NCI-H526 treated with DMSO at 0.1 percent for 48 hours (cell line): ENCODE data around the gene C8G.

Experiments used
- DNase-seq: peaks from one replicate; lab custom pipeline; 2025; lab: John Stamatoyannopoulos, UW

The C8G gene

DNA sequence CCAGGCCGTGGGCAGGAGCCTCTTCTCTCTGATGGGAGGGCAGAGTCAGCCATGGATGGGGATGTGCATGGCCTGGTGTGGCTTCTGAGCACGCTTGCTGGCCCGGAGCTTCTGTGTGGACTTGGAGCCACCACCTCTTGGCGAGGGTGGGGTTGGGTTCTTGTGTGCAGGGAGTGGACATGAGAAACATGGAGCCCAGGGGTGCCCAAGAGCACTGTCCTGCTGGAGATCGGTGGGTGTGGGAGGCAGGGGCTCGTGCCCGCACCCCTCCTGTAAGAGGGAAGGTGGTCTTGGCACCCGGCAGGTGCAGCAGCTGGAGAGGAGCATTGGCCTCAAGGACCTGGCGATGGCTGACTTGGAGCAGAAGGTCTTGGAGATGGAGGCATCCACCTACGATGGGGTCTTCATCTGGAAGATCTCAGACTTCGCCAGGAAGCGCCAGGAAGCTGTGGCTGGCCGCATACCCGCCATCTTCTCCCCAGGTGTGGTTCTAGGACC lies 24.3 kb upstream of the C8G start:
- DNase-seq, result no peak

DNA sequence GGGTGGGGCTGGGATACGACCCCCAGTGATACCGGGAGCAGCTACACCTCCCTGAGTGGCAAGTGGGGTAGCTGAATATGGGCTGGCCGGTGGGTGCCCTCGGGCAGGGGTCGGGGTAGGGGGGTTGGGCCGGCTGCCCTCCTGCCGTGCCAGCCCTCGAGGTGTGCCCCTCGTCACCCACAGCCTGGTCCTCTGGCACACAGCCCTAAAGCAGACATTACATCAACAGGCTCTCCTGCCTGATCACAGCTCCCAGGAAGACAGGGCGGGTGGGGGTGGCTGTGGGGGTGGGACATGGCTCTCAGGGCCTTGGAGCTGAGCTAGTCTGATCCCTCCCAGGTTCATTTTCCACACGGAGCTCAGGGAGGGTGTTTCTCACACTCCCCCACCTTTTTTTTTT lies 23.7 kb upstream of the C8G start:
- no peak for DNase-seq

- DNase-seq, result no peak
Measured at GRCh38 chr9:136921718-136922117, 23.3 kb upstream of the C8G start.

DNA sequence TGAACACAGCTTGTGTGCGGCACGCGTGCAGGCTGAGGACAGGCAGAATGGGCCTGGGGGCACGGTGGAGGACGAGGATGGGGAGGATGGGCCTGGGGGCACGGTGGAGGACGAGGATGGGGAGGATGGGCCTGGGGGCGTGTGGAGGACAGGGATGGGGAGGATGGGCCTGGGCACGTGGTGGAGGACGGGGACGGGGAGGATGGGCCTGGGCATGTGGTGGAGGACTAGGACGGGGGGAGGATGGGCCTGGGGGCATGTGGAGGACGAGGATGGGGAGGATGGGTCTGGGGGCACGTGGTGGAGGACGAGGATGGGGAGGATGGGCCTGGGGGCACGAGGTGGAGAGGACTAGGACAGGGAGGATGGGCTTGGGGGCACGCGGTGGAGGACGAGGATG lies 22.5 kb upstream of the C8G start:
- DNase-seq, result no peak

DNA sequence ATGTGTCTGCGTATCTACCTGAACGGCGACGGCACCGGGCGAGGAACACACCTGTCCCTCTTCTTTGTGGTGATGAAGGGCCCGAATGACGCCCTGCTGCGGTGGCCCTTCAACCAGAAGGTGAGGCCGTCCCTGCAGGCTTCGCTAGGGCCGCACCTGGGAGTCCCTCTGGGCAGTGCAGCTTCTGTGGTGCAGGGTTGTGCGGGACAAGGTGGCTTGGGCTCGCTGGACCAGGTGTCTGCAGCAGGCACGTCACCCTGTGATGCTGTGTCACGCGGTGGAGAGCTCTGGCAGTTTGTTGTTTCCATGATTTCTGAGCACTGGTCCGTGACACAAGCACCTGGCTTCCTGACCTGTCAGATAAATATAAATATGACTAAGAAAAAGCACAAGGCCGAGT lies 21.2 kb upstream of the C8G start:
- peak; percentile 63 for DNase-seq

GRCh38 chr9:136925414-136926153 lies 19.5 kb upstream of the C8G start:
- DNase-seq, result no peak

GRCh38 chr9:136926154-136926704 lies 18.8 kb upstream of the C8G start:
- no peak for DNase-seq

GRCh38 chr9:136926749-136927148 lies 18.3 kb upstream of the C8G start:
- DNase-seq, result no peak

DNA sequence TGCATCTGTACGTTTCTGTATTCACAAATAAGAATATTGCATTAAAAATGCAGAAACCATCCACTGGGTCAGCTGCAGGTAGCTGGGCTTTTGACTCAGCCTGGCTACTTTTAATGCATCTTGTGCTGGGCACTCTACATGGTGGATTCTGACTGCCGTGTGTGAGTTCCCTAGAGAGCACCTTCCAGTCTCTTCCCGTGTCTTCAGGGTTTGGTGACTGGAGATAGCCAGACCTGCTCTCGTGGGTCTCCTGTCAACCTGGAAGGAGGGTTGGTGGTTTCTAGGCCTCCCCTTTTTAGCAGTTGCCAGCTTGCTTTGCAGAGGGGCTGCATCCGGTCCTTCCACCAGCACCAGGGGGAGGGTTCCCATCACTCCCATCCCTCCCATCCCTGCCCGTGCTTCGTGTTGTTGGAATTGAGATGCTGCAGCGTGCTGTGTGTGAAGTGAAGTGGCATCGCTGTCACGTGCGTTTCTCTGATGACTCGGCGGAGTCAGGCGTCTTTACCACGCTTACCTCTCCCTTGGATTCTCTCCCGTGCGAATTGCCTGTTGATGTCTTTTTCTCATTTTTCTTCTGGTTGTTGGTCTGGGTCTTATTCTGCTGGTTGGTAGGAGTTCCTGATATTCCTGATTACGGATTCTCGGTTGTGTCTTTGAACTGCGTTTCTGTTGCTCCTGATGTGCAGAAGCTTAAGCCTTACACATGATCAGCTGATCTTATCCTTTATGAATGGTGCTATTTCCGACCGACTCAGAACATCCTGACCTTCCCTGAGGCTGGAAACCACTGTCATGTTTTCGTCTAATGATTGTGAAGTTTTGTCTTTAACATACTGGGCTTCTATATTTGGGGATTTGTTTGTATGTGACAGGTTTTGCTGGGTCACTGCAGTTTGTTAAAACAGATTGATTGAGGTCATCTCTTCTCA lies 17.4 kb upstream of the C8G start:
- no peak for DNase-seq

DNA sequence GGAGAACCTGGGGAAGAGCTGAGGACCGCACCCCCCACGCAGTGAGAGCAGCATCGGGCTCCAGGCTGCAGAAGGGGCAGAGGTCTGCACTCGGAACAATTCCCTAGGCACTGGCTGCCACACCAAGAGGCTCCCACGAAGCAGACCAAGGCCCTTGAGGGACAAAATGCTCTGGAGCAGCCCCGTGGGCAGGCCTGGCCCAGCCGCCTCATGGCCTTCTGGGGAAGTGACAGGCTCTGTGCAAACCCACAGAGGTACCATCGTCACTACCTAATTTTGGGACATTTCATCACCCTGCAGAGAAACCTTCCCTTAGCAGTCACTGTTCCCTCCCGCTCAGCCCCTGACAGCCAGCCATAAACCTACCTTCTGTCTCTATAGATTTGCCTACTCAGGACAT lies 16.5 kb upstream of the C8G start:
- DNase-seq, result no peak

GRCh38 chr9:136930014-136930413 lies 15.0 kb upstream of the C8G start:
- no peak for DNase-seq

DNA sequence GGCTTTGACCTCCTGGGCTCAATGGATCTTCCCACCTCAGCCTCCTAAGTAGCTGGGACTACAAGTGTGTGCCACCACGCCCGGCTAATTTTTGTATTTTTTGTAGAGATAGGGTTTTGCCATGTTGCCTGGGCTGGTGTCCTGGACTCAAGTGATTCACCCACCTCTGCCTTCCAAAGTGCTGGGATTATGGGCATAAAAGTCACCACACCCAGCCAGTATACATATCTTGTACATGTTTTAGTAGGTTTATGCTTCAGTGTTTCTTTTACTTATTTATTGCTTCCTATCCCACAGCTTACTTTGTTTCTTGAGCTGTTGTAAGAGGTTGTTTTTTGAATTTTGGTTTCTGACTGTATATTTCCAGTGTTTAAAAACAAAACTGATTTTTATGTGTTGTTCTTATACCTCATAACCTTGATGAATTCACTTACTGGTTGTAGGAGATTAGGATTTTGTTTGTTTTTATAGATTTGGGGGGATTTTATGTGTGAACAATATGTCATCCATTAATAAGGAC lies 13.4 kb upstream of the C8G start:
- DNase-seq, result no peak

DNA sequence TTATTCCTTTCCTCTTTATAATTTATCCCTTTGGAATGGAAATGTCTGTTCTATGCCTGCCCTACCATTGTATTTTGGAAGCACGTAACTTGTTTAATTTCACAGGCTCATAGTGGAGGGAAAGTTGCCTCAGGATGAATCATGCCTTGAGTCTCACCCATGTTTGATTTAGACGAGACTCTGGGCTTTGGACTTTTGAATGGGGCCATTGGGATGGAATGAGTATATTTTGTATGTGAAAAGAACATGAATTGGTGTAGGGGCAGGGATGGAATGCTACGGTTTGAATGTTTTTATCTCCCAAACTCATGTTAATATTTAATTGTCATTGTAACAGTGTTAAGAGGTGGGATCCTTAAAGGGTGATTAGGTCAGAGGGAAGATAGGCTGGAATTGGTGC lies 10.8 kb upstream of the C8G start:
- DNase-seq, result no peak

DNA sequence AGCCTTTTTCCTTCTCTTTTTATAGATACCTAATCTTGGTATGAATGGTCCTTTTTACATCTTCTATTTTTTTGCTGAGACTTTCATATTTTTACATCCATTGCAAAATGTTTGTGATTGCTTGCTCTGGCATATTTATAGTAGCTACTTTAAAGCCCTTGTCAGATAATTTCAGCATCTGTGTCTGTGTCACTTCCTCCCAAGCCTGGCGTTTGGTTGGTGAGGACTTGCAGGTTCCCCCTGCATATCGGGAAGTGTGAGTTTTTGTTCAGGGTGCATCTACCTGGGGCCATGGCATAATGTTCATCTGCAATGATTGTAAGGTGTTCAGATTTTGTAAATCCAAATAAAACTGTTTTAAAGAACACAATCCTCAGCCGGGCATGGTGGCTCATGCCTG lies 9.4 kb upstream of the C8G start:
- DNase-seq, result no peak

- no peak for DNase-seq
Measured at GRCh38 chr9:136936645-136937170, 8.3 kb upstream of the C8G start.

DNA sequence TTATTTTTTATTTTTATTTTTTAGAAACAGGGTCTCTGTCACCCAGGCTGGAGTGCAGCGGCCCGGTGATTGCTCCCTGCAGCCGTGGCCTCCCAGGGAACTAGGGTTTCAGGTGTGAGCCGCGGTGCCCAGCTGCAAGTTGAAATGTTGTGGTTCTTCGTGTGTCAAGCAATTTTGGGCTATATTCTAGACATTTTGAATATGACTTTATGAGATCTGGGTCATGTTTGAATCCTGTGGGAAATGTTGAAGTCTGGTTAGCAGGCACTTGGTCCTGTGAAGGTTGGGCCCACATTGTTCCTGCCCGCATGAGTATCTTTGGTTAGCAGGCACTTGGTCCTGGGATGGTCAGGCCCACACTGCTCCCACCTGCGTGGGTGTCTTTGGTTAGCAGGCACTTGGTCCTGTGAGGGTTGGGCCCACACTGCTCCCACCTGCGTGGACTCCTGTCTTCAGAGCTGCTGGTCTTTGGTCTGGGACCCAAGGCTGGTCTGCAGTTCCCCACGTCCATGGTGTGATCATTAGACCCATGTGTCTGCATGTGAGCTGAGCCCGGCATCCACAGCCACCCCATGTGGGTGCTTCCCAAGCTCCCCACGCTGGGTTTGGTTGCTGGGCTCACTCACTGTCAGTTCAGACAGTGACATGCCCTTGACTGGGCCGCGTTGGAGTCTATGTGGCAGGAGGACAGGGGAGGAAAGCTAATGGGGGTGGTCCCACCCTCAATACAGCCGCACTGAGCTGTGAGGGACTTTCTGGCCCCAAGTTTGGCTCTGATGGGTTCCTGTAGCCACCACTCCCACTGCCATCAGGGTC lies 7.6 kb upstream of the C8G start:
- DNase-seq, result no peak

DNA sequence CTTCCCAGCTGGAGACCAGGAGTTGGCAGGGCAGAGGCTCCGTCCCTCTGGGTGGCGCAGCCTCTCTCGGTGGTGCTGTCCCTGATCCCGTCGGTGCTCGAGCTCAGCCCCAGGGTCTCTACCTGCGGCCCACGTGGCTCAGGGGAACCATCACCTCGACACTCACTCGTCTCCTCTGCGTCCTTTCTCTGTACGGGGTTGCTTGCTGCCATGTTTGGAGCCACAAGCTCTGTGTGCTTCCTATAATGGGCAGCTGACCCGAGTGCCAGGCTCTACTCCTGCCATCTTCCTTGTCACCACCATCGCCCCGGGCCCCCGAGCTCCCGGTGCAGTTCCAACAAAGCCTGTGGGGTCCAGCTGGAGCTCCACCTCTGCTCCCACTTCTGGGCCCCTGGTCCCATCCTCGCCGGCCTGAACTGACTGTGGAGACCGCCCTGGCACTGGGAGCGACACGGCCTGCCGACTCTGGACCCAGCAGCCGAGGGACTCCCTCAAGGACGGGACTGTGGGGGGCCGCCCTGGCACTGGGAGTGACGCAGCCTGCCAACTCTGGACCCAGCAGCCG lies 5.5 kb upstream of the C8G start:
- DNase-seq, result no peak

GRCh38 chr9:136939996-136940525 lies 5.0 kb upstream of the C8G start:
- DNase-seq, result no peak

- DNase-seq, result no peak
Measured at GRCh38 chr9:136940526-136941230, 4.4 kb upstream of the C8G start.
